Neural cell (in vitro differentiated cells): ENCODE data around the gene NOL4L.

Source experiments
- EP300 ChIP-seq: fragments of 450-650 bp; conservative IDR thresholded peaks from 2 replicates; pipeline ENCODE4 v1.6.1; 2014; ENCODE audit warnings: antibody characterized with exemption, mild to moderate bottlenecking, moderate library complexity; ENCODE audit not compliant: poor library complexity, severe bottlenecking
- EZH2 ChIP-seq: fragments of 200-600, 300-800 bp; shearing (Covaris generic), sonication (generic); IDR thresholded peaks from 2 replicates; pipeline ENCODE4 v1.6.1; 2014; ENCODE audit warnings: antibody characterized with exemption, low read length, borderline replicate concordance, mild to moderate bottlenecking; ENCODE audit not compliant: insufficient read depth, poor library complexity, severe bottlenecking
- POLR2AphosphoS5 ChIP-seq: IDR thresholded peaks from 2 replicates; pipeline ENCODE4 v1.6.1; 2012
- SMC3 ChIP-seq: fragments of 450-650 bp; conservative IDR thresholded peaks from 2 replicates; pipeline ENCODE4 v1.6.1; 2014; ENCODE audit warnings: antibody characterized with exemption, mild to moderate bottlenecking, moderate library complexity; ENCODE audit not compliant: poor library complexity
- TAF1 ChIP-seq: IDR thresholded peaks from 2 replicates; pipeline ENCODE4 v1.6.1; 2012; ENCODE audit warnings: low read depth
- TF ChIP-seq, protein P1 (sequence below): fragments of 450-650 bp; IDR thresholded peaks from 2 replicates; pipeline ENCODE4 v1.5.1; 2014; ENCODE audit warnings: antibody characterized with exemption, mild to moderate bottlenecking, moderate library complexity; ENCODE audit not compliant: poor library complexity, severe bottlenecking
- TF ChIP-seq, protein P2 (sequence below): IDR thresholded peaks from 2 replicates; pipeline ENCODE4 v1.6.1; 2012; ENCODE audit warnings: borderline replicate concordance

DNA sequence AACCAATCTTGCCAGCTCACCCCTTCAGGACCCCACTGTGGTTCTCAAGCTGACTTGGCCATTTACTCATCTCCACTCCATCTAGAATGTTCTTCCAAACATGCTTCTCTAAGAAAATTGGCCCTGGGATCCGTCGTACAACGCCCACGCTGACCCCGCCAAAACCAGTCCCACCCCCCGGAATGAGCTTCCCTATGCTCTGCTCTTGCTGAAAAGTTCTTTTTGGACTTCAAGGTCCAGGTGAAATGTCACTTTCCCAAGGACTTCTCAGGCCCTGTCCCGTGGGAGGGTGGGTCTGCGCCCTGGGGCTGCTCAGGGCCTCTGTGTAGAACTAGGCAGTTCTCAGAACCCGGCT is 9.9 kb downstream of the NOL4L start:
- TF ChIP-seq SMC3 (no peak), EP300 (no peak), EZH2 (no peak), POLR2AphosphoS5 (no peak), TAF1 (no peak)
- TF ChIP-seq, protein P1, sequence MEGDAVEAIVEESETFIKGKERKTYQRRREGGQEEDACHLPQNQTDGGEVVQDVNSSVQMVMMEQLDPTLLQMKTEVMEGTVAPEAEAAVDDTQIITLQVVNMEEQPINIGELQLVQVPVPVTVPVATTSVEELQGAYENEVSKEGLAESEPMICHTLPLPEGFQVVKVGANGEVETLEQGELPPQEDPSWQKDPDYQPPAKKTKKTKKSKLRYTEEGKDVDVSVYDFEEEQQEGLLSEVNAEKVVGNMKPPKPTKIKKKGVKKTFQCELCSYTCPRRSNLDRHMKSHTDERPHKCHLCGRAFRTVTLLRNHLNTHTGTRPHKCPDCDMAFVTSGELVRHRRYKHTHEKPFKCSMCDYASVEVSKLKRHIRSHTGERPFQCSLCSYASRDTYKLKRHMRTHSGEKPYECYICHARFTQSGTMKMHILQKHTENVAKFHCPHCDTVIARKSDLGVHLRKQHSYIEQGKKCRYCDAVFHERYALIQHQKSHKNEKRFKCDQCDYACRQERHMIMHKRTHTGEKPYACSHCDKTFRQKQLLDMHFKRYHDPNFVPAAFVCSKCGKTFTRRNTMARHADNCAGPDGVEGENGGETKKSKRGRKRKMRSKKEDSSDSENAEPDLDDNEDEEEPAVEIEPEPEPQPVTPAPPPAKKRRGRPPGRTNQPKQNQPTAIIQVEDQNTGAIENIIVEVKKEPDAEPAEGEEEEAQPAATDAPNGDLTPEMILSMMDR, result no peak
- TF ChIP-seq, protein P2, sequence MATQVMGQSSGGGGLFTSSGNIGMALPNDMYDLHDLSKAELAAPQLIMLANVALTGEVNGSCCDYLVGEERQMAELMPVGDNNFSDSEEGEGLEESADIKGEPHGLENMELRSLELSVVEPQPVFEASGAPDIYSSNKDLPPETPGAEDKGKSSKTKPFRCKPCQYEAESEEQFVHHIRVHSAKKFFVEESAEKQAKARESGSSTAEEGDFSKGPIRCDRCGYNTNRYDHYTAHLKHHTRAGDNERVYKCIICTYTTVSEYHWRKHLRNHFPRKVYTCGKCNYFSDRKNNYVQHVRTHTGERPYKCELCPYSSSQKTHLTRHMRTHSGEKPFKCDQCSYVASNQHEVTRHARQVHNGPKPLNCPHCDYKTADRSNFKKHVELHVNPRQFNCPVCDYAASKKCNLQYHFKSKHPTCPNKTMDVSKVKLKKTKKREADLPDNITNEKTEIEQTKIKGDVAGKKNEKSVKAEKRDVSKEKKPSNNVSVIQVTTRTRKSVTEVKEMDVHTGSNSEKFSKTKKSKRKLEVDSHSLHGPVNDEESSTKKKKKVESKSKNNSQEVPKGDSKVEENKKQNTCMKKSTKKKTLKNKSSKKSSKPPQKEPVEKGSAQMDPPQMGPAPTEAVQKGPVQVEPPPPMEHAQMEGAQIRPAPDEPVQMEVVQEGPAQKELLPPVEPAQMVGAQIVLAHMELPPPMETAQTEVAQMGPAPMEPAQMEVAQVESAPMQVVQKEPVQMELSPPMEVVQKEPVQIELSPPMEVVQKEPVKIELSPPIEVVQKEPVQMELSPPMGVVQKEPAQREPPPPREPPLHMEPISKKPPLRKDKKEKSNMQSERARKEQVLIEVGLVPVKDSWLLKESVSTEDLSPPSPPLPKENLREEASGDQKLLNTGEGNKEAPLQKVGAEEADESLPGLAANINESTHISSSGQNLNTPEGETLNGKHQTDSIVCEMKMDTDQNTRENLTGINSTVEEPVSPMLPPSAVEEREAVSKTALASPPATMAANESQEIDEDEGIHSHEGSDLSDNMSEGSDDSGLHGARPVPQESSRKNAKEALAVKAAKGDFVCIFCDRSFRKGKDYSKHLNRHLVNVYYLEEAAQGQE, result no peak
